GM18507 (cell line): ENCODE results near the gene PTPRD.

Source experiments
- DNase-seq: peaks from one replicate; pipeline ENCODE4 v3.0.0; 2011; ENCODE audit warnings: low read depth; ENCODE audit not compliant: insufficient read length; ENCODE audit errors: extremely low spot score
- FAIRE-seq: peaks from 2 replicates; lab custom pipeline; 2011; peaks lifted over from hg19 to GRCh38; lab: Jason Lieb, UNC

Gene PTPRD

DNA sequence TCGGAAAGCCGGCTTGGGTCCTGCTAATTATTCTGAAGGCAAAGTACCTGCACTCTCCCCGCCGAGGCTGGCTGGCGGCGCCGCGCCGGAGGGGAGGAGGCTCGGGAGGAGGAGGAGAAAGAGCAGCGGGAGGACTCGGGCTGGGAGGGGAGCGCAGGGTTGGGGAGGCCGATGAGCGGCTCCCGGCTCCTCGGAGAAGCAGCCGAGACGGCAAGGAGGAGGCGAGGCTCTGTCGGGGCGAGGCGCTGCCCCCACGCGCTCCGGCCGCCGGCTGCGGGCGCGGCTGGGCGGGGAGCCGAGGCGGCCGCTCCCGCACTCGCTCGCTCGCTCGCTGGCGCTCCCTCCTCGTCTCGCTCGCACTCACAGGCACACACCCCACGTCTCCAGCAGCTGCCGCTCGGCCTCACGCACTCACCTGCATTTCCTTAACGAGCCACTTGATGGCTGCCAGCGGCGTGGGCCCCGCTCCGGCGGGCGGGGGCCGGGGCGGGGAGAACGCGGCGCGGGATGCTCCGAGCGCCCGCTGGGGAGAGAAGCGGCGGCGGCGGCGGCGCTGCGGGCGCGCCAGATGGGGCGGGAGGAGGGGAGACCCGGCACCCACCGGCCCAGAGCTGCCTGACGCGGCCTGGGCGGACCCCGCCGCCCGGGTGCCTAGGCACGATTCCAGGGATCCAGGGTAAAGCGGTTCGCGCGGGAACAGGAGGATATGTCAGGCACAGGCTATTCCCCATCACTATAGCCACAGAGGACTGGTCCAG is at the start of gene PTPRD:
PTPRD (minus strand) TSS at position 362 of the 758 bp plus-strand sequence.
- FAIRE-seq (no peak), DNase-seq (no peak)

DNA sequence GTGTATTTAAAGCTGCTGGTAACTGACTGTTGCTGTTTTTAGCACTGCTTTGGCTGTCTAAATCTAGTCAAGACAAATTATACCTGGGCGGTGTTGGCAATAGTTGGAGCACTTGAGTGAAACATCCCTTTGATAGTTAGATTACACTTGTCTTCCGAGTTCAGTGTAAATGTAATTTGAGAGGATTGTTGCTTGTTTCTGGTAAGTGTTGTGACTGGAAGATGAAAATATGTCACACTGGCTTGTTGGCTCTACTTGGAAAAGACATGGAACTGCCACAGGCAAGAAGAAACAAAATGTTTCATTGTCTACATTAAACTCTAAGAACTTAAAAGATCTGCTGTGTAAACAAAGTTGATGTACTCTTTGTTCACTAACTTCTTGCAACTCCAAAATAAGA is 49.2 kb upstream of the PTPRD start:
- FAIRE-seq (no peak), DNase-seq (no peak)

DNA sequence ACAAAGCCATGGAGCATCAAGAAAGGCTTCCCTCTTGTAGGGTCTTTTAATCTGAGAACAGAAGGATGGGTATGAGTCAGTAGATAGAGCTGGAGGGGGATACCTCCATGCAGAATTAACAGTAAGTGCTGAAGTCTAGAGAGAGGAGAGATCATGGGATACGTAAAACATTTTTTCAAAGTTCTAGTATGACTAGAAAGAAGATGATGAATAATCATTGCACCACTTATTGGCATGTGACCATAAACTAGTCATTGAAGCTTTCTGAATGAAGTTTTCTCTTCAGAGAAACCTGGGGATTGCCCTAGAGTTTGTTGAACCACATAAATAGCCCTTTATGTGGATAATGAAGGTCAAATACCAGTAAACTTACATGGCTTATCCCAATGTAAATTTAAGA is 48.6 kb upstream of the PTPRD start:
- FAIRE-seq (no peak), DNase-seq (no peak)

DNA sequence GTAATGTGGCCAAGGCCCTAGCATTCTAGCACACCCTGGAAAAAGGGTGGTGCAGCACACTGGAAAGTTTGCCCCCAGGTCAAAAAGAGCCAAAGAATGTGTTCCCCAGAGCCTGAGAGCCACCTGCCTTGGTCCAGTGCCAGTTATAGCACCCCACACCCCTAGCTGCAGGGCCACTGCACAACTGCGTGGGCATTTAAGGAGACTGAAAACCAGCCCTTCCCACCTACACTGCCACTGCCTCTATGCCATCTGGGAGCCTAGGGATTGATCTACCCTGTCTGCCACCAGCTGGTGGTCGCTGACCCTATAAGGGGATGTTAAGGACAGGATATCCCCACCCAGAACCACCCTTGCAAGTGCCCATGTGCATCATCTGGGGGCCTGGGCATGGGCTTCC is 38.2 kb upstream of the PTPRD start:
- no peak for FAIRE-seq
- DNase-seq: no peak

DNA sequence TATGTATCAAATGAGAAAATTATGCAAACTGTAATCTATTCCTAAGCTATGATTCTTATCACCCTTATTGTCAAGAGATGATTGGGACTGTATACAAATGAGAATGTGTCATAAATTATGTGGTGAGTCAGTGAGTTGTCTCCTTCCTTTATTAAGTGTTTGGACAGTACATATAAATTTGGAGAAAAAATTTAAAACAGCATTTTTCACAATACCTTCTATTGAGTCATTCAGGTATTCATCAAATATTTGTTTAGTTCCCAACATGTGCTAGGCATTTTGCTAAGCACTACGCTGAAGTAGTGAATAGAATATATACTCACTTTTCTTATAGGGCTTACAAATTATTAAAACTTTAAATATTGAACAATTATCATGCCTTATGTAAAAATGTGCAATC is 36.3 kb upstream of the PTPRD start:
- DNase-seq: no peak
- FAIRE-seq: no peak

DNA sequence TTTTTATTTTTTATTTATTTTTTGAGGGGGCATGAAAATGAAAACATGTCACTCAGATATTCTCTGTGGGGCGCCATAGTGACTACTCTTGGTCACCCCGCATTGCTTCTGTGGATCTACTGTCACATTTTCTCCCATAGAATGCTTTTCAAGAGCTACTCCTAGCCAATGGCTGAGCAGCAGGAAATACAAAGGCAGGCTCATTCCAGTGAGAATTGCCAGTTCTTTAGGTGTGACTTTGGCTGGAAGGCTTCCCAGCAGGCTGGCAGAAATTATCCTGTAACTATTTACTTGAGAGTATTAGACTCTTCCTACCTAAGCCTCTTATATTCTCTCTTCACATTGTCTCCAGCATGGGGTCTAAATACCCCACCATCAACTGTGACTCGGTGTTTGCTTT is 21.0 kb upstream of the PTPRD start:
- DNase-seq (no peak), FAIRE-seq (no peak)

DNA sequence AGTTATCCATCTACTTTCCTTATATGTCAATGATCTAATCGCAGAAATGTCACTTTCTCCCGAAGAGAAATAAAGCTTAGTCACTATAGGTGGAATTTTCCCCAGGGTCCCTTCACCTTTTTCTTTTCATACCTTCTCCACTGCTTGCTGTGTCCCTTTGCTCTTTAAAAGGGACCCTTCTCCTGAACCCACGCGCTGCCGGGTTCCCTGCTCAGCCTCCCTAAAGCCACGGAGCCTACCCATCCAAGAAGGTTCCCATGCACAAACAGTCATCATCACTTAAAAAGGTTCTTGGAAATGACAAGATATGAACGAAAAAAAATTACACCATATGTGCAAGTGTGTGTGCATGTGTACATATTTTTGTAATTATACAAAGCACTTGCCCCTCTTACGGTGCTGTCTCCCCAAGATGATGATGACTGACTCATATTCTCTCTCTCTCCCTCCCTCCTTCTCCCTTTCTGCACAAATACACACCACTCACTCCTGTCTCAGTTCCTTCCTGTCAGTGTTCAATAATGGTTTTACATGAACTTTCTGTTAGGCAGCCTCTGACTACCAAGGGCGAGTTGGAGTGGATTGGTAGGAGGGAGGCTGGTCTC is 1.5 kb upstream of the PTPRD start:
- DNase-seq: no peak
- no peak for FAIRE-seq

DNA sequence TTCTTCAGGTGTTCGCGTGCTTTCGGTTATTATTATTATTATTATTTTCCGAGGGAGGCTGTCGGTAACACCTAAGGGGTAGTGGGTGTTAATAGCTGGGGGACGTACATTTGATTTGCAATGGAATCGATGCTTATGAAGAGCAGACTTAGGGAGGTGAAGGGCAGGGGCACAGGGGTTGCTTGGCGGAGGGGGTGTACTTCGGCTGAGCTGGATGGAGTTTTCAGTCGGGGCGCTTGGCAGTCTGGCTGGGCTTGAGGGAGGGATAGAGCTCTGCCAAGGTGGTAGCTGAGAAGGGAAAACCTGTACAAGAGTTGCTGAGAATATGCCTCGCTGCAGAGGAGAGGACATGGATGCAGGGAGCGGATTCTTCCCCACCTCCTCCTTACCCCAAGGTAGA is 617 bp upstream of the PTPRD start:
- DNase-seq (no peak), FAIRE-seq (no peak)

DNA sequence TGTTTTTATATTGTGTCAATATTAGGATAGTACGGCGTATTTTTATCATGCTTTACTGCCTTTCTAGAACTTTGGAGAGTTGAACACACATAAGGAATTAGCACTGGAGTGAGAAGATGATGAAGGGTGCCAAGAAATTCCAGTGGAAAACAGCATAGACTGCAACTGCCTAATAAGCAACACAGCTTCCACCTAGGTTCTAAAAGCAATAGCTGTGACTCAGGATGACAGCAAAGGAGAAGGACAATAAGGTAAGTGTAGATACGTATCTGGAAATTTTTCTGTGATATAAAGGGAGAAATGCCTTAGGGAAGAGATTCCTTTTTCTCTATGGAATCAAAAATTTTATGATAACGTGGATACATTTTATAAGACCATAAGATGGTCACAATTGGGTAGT is 7.4 kb downstream of the PTPRD start:
- FAIRE-seq: no peak

DNA sequence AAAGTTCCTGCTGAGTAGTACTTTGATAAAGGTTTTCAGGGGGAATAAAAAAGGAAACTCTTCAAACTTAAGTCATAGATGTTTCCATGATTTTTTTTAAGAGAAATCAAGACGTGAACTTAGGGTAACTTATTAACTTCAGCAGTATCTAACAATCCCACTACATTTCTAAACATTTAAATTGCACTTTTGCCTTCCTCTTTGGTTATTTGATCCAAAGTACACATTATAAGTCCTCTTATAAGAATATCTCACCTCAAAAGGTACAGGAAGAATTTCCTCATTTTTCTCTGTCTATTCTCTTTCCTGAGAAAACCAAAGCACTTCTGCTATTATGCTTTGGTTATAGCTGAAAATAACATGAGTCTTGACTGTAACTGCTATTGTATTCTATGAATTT is 7.9 kb downstream of the PTPRD start:
- DNase-seq: no peak
- no peak for FAIRE-seq

More for the DNA sequence above, 7.4 kb downstream of the PTPRD start:
- no peak for DNase-seq

DNA sequence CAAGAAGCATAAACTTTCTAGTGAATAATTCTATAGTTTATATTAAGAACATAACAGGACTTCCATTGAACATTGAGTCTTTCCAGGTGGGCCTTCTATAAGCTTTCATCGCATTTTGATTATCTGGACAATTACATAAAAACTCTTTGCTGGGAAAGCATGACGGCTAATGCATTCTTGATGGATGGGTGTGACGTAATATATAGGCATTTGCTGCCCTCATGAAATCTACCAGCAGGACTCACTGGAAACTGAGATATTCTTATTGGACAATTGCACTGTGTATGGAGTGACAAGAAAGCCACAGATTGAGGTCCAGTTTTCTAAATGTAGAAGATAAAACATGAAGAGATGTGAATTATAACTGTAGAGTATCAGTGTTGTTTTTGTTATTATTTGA is 15.0 kb downstream of the PTPRD start:
- FAIRE-seq (no peak), DNase-seq (no peak)

DNA sequence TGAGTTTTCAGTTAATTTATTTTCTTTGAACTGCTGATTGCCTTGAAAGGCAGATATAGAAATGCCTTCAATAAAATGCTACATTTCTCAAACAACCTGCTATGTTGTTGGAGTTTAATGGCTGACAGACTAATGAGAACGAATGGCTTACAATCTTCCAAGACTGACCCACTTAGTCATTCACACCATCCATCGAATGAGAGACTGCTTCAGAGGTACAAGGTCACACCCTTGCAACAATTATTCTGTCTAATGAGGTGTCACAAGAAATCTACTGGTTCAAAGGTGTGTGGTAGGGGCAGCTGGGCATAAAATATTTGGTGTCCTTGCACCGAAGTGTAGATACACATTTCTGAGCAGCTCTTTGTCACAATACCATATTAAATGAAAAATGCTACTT is 18.3 kb downstream of the PTPRD start:
- no peak for FAIRE-seq
- no peak for DNase-seq

DNA sequence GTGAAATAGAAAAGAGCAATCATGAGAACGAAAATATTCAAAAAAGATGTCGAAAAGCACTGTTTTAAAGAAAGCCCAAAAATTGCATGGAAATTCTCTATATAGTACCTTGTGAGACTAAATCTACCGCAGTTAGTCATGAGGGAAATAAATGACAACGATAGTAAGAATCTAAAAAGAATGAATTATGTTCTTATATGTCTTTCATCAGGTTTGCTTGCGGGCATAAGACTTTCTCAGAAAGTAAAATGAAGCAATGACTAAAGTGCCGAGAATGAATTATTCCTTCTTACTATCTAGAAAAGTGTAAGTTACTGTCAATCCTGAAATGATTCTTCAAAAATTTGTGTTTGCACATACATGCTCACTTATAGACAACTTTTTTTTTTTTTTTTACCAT is 26.4 kb downstream of the PTPRD start:
- FAIRE-seq (no peak), DNase-seq (no peak)

DNA sequence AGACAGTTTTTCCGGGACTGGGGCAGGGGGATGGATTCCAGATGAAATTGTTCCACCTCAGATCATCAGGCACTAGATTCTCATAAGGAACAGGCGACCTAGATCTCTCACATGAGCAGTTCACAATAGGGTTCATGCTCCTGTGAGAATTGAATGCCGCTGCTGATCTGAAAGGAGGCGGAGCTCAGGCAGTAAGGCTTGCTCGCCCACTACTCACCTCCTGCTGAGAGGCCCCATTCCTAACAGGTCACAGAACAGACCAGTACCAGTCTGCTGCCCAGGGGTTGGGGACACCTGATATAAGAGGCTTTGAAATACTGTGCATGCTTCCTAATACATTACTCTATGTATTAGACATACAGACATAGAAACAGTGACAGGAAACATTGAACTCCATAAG is 41.1 kb downstream of the PTPRD start:
- DNase-seq: no peak
- no peak for FAIRE-seq

DNA sequence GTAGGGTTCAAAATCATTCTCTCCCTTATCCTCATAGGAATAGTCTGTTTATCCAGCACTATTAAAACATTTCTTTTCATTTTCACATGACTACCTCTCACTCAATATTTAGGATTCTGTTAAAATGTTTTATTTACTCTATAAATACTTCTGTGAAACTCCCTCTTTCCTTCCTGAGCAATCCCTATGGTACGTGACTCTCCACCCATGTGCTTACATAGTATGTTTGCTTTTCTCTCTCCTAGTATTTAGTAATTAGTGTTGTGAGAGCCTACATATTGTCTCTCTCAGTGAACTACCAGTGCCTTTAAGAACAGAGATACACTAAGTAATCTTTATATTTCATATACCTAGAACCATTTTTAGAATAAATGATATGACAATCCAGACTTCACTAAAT is 46.0 kb downstream of the PTPRD start:
- DNase-seq (no peak), FAIRE-seq (no peak)

DNA sequence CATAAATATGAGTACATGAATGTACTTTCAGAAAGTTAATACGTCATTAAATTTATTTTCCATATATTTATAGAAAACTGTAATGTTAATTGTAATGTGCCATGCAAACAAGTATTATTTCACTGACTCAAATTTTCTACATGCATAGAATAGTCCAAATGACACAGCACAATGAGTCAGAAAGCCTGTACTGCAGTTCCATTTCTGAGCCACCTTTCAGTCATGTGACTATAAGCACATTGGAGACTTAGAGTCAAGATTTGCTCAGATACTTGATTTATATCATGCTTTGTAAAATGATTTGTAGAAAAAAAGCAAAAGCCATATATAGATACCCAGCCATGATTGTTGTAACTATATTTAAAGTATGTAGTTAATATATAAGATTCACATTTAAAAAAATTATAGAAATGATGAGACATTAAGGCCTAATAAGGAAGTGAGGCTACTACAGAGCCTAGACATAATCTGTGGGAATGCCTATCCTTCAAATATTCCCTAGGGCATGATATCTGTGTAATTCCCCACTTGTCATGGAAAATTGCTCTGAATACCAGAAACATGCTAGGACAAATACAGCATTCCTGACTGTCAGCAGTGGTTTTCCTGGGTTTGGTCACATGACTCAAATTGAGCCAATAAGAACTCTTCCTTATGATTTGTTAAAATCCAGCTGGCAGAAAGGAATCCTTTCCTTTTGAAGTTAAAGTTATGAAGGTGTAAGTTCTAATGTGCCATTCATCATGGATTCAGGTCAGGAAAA is 50.0 kb downstream of the PTPRD start:
- DNase-seq (no peak), FAIRE-seq (no peak)

DNA sequence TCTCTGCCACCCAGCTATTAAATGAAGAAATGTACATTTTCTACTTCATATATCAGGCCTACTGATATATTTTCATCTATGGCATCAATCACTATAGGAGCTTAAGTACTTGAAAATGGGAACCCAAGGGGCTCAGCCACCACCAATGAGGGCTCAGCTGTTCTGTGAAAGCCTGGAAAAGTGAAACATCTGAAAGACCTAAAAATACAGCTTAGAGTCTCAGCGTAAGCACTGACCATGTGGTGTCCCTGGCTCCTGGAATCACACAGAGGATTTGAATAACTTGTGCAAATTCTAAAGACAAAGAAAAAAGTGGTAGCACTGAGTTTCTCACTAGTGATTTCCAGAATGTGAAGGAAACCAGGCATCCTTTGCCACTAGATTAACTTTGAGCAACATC is 64.5 kb downstream of the PTPRD start:
- FAIRE-seq (no peak), DNase-seq (no peak)

DNA sequence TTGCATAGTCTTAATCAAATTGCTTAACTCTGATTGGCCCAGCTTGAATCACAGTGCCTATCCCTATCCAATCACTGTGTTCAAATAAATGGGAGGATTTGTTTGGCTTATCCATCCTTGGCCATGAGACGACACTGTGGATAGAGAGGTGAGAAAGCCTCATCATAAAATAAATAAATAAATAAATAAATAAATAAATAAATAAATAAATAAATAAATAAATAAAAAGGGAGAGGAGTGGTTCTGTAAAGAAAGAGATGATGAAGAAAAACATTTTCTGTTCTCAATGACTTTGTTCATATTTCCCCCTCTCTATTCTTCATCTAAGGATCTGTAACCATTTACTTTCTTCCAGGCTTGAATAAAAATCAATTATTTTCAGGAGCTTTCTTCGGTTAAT is 74.7 kb downstream of the PTPRD start:
- FAIRE-seq (no peak), DNase-seq (no peak)

DNA sequence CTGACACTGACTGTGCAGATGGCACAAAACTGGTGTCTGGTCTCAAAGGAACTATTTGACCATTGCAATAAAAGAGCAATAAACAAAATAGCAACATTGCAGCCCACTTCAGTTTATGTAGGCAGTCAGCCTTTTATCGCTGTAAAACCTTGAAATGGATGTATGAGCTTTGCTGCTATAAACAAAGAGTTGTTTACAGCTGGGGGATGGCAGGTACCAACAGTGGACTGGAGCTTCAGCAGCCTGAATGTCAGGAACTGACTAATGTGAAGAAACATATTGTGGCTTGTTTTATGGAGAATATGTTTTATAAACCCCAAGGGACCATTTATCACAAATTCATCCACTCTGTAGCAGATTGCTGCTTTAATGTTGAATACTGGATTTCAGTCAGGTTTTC is 78.0 kb downstream of the PTPRD start:
- no peak for DNase-seq
- FAIRE-seq: no peak

DNA sequence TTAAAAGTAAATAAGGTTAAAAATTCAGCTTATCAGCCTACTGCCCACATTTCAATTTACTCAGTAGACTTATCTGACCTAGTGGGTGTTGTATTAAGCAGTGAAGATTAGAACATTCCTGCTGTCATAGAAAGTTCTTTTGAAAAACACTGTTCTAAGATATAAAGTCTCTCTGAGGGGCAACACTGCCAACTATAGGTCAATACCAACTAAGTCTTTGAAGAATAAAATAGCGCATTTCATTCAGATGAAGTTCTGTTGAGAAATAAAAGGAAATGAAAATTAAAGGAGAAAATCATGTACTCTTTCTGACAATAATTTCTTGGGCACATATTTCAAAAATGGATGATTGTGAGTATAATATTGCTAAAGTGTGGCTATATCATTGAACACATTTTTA is 86.8 kb downstream of the PTPRD start:
- no peak for DNase-seq
- no peak for FAIRE-seq

DNA sequence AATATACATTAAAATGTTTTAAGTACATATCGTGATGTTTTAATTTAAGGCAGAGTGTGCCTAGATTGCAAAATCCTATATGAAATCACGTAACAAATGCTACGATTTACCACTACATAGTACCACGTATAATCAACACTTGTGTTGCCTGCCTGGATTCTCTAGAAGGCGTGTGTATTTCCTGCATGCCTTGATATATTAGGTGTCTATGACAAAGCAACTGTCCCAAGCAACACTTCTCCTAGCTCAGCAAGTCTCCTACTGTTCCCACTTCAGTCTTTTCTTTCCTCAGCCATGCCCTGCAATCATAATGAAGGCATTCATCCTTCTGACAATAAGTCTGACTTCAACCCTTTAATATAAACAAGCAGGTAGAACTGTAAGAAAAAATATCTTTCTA is 89.6 kb downstream of the PTPRD start:
- FAIRE-seq (no peak), DNase-seq (no peak)
